NCI-H2227 treated with DMSO at 0.1 percent for 48 hours (cell line): ENCODE measurements around the gene TMEM223.
A peak's percentile ranks its signal among the peaks of the same experiment; 100 is the strongest.
"Not testable (repeated sequence)": the region's sequence is repeated elsewhere in the genome, so short reads cannot be mapped to it uniquely, and the experiment has no call there.

Source experiments
- DNase-seq: peaks from one replicate; lab custom pipeline; 2025; lab: John Stamatoyannopoulos, UW

TMEM223 gene, protein sequence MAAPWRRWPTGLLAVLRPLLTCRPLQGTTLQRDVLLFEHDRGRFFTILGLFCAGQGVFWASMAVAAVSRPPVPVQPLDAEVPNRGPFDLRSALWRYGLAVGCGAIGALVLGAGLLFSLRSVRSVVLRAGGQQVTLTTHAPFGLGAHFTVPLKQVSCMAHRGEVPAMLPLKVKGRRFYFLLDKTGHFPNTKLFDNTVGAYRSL

DNA sequence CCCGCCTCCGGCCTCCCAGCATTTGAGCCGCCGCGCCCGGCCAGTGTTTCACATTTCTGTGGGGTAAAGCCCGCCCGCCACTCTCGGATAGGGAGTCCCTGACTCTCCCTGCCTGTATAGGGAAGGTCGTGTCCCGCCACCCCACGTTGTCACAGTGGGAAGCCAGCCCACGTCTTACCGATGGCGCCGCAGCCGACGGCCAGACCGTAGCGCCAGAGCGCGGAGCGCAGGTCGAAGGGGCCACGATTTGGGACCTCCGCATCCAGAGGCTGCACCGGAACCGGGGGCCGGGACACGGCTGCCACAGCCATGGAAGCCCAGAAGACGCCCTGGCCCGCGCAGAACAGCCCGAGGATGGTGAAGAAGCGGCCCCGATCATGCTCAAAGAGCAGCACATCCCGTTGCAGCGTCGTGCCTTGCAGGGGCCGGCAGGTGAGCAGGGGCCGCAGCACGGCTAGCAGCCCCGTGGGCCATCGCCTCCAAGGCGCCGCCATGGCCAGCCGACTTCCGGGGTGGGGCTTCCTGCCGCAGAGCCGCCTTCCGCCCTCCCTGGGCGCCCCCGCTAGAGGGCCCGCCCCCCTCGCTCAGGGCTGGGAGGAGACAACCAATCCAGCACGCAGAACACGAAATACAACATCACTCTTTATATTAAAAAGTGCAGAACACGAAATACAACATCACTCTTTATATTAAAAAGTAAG, at the start of gene TMEM223:
Gene TMEM223, minus strand, starts transcription at position 506 of the 701 bp plus-strand sequence. Its CDS starts 12 bp downstream, at position 494.
- DNase-seq: peak; percentile 90

DNA sequence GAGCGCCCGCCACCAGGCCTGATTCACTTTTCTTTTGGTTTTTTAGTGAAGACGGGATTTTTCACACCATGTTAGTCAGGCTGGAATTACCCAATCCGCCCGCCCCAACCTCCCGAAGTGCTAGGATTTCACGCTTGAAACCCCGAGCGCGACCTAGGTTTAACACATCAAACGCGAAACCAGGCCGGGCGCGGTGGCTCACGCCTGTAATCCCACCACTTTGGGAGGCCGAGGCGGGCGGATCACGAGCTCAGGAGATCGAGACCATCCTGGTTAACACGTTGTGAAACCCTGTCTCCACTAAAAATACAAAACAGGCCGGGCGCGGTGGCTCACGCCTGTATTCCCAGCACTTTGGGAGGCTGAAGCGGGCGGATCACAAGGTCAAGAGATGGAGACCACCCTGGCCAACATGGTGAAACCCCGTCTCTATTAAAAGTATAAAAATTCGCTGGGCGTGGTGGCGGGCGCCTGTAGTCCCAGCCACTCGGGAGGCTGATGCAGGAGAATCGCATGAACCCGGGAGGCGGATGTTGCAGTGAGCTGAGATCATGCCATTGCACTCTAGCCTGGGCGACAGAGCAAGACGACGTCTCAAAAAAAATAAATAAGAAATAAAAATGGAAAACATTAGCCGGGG, 49.0 kb upstream of the TMEM223 start:
- not testable (repeated sequence) for DNase-seq

DNA sequence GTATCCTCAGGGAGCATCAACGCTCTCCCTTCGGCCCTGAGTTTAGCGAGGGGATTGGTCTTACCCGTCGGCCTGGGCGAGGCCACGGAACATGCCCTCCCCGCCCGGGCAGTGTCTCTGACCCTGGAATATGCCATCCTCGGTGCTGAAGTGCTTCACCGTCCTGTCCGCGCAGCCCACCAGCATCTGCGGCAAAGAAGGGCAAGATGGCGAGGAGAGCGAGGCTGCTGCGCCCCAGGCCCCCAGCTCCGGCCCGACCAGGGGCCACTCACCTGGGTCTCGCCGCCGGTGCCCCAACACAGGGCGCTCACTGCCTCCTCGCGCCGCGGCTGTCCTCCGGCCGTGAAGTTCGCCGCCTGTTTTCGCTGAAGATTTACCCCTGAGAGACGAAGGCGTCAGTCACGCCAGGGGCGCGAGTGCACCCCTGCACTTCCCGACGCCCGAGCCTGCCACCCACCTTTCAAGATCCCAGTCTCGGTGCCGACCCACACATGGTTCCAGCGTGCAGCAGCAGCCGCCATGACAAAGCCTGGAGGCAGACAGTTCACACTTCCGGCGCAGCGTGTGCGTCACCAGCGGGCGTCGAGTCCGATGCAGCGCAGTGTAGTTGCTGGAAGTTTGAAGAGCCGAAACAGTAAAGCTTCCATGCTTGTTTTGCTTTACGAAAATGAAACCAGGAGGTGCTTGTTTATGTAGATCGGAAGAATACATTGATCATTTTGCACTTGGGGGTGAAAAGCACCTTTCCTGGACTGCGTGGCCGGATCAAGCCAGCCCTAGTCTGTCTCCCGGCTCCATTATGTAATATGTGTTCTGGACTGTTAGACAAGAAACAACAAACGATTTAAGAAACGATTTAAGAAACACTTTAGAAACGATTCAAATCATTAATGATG, 47.5 kb upstream of the TMEM223 start, which contains the start of gene WDR74:
Gene WDR74, minus strand, starts transcription at position 541 of the 896 bp plus-strand sequence. Its CDS starts 20 bp downstream, at position 521.
- DNase-seq: peak; percentile 90

DNA sequence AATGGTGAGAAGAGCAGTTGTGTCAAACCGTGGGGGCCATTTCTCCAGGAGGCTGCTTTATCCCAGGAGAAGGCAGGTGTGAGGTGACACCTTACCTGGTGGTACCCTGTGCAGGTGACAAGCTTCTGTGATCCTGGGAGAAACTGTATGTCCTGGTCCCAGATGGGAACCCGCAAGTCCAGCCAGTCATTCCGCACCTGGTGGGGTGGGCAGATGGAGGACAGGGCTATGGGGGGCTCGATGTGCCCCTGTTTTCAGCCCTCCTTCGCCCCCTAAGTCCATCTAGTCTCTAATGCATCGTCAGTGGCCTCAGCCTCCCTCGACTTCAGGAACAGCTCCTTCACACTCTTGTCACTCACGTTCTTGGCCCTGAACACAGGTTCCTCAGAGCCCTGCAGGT, 43.5 kb upstream of the TMEM223 start:
- no peak for DNase-seq

DNA sequence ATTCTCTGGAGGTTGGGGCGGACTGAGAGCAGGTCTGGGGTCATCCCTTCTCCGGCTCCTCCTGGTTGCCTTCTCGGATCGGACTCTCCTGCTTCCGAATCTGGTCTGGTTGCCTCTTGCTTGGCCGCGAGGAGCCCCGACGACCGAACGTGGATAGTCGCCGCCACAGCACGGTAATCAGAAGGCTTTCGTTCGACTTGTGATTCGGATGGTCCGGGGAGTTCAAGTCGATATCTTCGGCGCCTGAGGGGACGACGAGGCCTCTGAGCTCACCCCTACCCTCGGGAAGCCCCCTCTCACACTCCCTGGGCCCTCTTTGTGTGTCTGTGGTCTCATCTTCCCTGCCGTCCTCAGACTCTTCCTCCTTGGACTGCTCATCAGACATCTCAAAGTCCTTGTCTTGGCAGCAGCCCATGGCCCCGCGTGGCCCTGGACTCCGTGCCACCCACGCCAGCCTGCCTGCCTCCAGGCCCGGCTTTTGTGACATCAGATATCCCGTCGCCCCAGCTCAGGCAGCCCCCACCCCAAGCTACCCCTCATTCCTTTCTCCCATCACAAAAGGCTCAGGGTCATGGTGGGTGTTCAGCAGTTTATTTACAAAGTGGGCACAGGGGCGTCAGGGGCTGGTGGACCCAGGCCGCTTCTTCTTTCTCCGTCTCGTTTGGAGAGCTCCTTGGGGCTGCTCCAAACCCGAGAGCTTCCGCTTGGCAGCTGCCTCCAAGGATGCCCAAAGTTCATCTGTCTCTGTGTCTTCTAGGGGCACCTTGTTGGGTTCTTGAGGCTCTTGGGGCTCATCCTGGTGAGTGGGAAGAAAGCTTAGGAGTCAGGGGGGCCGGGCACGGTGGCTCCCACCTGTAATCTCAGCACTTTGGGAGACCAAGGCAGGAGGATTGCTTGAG, 40.8 kb upstream of the TMEM223 start, which contains the start of gene TEX54:
Gene TEX54, minus strand, starts transcription at position 506 of the 899 bp plus-strand sequence.
- no peak for DNase-seq

DNA sequence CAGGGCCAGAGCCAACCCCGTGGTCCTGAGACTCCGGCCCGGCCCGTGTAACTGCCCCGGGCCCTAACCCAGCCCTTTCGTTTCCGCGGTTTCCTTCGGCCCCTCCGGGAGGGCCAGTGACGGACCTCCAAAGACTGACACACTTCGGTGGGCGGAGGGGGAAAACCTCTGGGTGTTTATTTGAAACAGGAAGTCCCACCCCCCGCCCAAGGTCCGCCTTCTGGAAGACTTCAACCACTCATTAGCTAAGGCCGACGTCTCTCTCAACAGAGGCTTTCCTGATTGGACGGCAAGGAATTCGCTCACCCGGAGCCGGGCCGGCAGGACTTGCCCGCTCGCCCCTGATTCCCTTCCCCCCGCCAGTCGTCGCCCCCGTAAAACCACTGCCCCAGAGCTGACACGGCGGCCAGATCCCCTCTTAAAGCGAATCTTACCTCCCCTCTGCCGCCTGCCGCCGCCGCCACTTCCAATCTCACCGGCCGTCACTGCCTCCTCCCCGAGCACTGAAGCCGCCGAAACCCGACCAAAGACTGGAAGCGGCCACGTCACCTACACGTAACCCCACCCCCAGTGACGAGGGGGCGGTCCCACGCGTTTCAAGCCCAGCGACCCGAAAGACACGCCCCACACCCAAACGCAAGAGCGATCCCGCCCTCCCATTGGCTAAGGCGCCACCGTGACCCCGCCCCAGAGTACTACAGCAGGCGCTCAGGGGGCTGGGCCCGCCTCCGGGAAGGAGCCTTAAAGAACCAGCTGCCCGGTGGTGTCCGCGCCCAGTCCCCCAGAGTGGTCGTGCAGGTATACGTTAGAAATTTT, 39.9 kb upstream of the TMEM223 start, which contains the start of gene STX5:
Gene STX5, minus strand, starts transcription at position 532 of the 816 bp plus-strand sequence. CDS start 808 bp downstream, outside the sequence.
- DNase-seq: peak; percentile 98

DNA sequence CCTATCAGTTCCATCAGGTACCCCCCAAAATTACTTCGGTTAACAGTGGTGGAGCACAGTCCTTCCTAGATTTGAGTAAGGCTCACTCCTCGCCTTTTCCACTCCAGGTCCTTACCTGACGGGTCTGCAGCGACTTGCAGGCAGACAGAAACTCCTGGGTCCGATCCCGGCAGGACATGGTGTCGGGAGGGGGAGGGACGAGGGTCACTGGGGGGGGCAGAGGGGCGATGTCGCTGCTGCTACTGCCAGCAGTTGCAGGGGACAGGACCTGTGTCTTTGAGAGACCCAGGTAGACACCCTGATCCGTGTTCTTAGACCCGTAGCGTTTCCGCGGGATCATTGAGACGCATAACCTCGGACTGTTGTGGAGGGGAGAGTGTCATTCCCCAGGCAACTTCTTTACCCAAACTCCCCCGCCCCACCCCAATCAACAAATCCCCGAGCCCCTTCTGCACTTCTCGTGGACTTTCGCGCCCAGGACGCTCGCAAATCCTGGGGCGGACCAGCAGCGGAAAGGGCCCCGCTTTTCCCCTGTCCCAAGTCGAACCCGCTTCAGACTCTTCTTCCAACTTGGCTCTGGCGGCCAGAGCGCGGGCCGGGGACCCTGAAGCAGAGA, 39.2 kb upstream of the TMEM223 start:
- DNase-seq: peak; percentile 63

DNA sequence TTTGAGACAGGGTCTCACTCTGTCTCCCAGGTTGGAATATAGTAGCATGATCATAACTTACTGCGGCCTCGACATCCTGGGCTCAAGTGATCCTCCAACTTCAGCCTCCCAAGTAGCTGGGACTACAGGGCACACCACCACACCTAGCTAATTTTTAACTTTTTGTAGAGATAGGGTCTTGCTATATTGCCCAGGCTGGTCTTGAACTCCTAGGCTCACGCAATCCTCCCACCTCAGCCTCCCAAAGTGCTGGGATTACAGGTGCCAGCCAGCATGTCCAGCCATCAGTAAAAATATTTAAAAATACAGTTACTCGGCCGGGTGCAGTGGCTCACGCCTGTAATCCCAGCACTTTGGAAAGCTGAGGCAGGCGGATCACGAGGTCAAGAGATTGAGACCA, 36.3 kb upstream of the TMEM223 start:
- not testable (repeated sequence) for DNase-seq

DNA sequence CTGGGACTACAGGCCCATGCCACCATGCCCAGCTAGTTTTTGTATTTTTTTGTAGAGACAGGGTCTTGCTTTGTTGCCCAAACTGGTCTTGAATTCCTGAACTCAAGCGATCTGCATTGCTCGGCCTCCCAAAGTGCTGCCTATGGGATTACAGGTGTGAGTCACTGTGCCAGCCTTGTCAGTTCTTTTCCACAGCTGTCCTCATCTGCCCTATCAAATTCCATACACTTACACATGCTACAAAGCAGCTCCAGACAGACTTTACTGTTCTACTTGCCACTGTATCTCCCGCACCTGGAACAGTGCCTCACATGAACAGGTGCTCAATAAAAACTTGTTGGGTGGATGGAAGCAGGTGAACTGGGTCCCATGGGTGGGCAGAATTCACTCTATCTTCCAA, 31.9 kb upstream of the TMEM223 start:
- DNase-seq: no peak

DNA sequence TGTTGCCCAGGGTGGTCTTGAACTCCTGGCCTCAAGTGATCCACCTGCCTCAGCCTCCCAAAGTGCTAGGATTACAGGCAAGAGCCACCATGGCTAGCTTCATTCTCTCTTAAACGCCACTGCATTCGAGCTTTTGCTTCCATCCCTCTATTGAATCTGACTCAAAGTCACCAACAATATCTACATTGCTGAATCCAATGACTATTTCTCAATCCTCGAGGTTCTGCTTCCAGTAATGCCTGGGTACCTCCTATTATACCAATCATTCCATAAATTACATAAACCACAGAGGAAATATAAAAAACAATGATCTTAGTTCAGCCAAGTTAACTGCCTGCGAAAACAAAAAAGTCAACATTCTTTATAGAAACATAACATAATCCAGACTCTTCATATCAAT, 25.3 kb upstream of the TMEM223 start:
- DNase-seq: no peak

DNA sequence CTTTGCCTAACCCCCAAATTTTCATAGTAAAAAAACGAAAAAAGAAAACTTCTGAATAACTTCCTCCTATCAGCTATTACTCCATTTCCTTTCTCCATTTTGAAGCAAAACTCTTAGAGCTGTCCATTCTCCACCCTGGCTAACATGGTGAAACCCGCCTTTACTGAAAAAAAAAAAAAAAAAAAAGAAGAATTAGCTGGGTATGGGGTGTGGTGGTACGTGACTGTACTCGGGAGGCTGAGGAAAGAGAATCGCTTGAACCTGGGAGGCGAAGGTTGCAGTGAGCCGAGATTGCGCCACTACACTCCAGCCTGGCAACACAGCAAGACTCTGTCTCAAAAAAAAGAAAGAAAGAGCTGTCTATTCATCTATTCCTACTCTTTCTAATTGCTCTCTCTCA, 24.8 kb upstream of the TMEM223 start:
- DNase-seq: no peak

DNA sequence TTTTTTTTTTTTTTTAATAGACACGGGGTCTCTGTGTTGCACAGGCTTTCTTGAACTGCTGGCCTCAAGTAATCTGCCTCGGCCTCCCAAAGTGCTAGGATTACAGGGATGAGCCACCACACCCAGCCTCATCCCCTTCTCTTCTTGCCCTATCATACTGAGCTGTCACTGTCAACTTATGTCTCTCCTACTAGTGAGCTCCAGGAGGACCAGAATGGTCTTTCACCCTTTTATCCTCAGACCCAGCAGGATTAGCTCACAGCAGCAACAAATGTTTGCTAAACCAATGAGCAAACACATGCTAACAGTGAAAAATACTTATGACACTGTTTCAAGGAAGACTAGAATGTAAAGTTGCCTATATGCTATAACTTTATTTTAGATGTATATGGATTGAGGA, 19.9 kb upstream of the TMEM223 start:
- DNase-seq: no peak

DNA sequence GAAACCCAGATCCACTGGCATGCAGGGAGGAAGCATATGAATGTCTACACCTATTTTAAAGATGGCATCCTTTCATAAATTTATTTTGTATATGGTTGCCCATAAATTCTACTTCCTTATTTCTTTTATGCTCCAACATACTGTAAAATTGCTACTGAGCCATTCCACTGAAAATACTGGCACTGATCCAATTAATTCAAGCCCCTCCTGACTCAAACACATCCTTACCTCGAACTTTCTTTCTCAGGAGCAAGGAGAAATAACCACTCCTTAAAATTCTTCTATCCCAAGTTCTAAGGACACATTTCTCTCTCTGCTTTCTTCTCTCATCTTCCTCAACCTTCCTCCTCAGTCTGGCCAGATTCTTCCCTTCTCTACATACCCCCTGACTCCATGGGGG, 18.9 kb upstream of the TMEM223 start:
- no peak for DNase-seq

DNA sequence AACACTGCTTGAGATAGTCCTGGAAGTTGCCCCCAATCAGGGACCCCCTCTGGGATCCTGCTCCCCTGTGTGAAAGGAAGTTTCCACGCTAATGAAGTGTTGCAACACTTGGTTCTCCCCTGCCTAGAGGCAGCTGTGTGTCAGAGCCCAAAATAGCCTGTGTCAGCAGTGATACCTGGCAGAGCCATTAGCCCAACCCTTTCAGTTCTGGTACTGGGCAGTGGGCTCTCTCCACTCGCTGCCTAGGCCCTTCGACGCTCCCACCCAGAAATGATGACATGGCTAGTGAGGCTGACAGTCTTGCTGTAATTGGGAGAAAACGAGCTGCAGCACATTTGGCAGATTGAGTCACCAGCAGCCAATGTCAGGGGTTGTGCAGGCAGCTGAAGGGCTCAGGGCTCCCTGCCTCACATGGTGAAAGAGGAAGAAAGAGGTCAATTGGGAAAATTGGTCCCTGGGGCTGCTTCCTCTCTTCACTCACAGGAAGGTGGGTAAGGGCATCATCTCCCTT, 14.9 kb upstream of the TMEM223 start:
- DNase-seq: peak; percentile 16

DNA sequence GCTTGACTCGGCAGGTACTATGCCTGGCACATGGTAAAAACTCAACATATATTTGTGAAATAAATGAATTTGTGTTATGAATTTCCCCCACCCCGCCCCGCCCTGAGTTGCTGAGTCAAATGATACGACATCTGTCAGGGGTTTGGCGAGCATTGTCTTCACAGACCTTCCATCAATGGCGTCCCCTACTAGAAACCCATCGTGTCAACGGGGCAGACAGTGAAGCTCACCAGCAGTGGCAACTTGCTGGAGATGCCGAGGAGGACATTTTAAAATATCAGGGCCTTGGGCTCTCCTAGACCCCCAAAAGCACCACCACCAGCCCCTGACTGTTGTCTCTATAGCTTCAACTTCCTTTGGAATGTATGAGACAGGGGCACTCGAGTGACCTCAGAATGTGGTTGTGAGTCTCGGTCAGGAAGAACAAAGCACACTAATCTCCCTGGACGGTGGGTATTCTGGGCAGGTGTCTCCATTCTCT, 14.2 kb upstream of the TMEM223 start:
- no peak for DNase-seq

DNA sequence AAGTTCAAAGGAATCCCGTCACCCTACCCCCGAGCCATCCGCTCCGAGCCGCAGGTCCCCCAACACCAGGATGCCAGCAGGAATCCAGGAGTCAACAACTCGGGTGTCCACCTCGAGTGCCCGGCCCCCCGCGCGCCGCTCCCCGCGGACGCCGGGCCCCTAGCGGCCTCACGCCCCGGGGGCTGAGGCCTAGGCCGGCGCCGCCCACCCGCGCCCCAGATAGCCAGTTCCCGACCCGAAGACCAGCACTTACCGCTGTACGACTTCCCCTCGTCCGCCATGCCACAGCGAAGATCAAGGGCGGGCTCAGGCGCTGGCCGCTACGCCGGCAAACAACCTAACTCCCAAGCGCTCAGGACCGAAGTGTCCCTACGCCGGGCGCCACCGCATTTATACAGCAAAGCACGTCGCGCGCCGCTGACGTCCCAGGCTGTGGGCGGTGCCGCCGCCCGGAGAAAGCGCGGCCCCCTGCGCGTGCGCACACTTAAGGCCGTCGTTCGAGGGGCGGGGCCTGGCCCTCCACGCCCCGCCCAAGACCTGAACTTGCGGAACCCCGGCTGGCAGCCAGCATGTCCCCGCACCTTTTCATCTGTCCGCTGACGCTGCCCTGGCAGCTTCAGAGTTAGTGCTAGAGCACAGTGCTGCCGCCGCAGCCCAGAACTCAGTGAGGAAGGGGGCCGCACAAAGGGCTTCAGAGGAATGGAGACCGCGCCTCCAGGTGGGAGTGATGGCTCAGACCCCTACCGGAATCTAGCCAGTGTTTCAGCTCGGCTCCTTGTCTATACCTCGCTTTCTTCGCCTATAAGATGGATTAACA, 13.5 kb upstream of the TMEM223 start, which contains the start of gene NXF1:
Gene NXF1, minus strand, starts transcription at position 365 of the 817 bp plus-strand sequence. Its CDS starts 84 bp downstream, at position 281.
- peak; percentile 94 for DNase-seq

DNA sequence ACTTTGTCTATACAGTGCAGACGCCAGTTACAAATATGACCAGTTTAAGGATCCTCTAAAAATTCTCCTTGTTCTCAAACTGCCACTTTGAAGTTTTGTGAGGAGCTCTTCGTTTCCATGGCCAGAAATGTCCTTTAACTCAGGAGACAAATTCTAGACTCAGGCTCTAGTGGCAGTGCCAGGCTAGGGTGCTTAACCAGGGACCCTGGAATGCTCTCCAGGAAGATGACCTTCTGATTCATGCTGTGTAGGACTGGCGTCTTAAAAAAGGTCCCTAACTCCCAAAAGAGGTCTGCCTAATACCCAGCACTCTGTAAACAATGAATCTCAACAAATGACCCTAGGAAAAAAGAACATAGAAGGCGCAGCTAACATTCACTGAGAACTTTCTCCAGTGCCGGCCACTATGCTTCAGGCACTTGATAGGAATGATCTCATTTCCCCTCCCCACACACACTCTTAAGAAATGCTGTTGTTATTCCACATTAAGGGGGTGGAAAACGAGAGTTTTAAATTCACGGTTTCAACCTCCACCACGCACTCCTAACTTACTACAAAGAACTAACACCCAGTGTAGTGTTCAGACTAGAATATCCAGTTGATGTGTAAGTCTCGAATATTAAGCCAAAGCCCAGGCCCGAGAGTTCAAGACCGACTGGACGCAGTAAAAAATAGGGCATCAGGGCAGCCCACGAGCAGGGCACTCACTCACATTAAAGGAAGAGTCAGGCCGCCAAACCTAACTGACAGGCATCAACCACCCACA, 12.7 kb upstream of the TMEM223 start:
- DNase-seq: no peak
